NOMO-1 (cell line): ENCODE measurements around the gene LRRC4.

Experiments used
- DNase-seq, 2 experiments: peaks; one replicate each; lab custom pipeline; 2025; ENCODE audit not compliant: unreplicated experiment in 2 of 2; lab: John Stamatoyannopoulos, UW

LRRC4 gene

DNA sequence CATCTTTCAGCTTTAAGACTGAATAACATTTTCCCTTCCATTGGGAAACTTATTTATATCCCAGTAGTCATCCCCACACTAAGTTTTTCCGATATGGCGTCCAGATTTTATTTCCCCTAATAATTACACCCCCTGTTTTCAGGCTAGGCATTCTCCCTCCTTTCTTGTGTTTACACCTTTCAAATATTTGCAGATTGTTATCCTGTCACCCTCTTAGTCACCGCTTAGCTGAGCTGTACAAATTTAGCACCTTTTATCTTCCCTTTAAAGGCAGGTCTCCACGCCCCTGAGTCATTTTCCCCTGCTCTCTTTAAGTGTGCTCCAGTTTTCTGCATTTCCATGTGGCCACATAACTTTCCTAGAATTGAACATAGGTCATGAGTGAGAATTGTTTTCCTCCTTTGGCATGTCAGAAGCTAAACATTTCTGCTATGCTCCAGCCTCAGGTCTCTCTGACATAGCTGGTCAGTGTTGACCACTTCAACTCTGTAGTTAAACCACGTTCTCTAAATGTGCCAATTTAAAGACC is 47.4 kb downstream of the LRRC4 start:
- DNase-seq, result no peak

GRCh38 chr7:127981965-127982364 is 49.3 kb downstream of the LRRC4 start:
- no peak for DNase-seq

GRCh38 chr7:127980901-127981300 is 50.3 kb downstream of the LRRC4 start:
- DNase-seq, result no peak

DNA sequence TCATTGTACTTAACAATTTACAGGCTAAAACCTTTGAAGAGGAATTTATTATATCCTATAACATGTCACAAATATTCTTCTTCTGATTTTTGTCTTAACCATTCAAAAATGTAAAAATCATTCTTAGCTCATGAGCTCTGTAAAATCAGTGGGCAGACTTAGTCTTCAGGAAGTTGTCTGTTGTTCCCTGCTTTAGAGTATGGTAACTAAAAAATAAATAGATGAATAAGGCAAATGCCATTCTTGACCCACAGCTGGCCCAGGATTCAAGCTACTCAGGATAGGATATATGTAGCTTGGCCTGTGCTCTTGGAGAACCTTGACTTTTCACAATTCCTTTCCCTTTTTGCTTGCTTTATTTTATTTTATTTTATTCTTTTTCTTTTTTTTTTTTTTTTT is 51.5 kb downstream of the LRRC4 start:
- DNase-seq, result no peak

- DNase-seq, result no peak
Measured at GRCh38 chr7:127979113-127979727, 52.0 kb downstream of the LRRC4 start.

DNA sequence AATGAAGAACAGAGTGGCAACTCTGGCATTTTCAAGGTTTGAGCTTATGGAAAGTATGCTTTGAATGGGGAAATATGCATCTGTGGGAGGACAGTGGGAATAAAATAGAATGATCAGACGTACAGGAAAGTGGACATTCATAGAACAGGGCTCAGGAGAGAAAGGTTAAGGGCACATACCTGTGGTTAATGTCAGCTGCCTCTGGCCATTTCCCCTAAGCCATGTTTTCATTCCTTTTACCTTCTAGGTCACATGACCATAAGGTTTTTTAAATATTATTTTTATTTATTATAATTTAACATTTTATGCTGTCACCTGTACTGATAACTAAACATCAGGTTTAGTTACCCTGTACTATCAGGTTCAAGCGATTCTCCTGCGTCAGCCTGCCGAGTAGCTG is 52.8 kb downstream of the LRRC4 start:
- no peak for DNase-seq
